AG08396 (cell line): ENCODE measurements around the gene FAM78A.
A peak's percentile ranks its signal among the peaks of the same experiment; 100 is the strongest.

Source experiments
- DNase-seq: peaks from one replicate; pipeline ENCODE4 v3.0.0; 2012; ENCODE audit warnings: low spot score, mixed read lengths

Gene FAM78A

DNA sequence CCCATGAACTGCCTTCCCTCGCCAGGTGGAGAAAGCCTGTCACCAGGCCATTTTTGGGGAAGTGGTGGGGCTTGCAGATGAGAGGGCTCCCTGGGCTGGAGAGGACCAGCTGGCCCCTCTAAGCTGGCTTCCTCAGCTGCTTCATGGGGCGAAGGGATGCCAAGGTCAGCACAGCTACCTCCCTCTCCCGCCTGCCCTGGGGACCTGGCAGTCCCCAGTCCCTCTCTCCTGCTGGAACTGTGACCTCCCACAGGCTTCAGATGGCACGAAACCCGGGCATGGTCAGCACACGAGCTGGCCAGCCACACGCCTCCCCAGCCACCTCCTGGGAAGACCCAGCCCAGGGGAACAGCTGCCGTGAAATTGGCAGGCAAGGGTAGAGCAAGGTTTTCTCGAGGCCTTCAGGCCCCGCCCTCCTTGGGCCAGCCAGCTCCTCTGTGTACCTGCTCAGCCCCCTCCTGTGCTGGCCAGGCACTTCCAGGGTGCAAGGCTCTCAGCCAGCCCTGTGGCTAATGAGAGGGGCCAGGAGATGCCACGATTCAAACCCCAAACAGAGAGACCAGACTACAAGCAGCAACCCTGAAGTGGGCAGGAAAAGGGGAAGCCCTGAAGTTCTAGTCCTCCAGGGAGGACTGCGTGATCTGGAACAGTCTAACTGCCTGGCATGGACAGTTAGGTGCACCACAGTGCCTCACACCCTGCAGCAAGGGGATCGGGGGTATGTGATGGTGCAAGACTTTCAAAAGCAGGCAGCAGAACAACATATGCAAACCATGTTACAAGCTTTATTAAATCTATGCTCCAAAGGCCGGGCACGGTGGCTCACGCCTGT is 26.1 kb upstream of the FAM78A start:
- no peak for DNase-seq

DNA sequence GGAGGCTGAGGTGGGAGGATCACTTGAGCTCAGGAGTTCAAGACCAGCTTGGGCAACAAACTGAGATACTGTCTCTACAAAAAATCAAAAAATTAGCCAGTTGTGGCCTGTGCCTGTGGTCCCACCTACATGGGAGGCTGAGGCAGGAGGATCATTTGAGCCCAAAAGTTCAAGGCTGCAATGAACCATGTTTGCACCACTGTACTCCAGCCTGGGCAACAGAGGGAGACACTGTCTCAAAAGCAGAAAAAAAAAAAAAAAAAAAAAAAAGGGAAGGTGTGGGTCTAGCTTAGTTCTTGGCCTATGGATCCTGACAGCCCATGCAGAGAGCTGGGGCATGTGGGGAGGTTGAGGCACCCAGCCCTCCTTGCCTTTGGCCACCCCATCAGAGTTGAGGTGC is 24.1 kb upstream of the FAM78A start:
- DNase-seq: no peak

DNA sequence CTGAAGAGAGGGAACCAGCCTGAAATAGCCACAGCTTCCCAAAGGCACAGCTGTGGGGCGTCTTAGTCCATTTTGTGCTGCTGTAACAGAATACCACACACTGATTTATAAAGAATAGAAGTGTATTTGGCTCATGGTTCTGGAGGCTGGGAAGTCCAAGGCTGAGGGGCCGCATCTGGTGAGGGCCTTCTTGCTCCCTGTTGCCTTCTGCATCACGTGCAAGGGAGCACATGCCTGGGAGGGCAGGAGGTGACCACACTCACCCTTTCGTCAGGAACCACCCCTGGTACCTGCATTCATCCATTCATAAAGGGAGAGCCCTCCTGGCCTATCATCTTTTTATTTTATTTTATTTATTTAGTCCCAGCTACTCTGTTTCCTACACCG is 23.6 kb upstream of the FAM78A start:
- DNase-seq: no peak

DNA sequence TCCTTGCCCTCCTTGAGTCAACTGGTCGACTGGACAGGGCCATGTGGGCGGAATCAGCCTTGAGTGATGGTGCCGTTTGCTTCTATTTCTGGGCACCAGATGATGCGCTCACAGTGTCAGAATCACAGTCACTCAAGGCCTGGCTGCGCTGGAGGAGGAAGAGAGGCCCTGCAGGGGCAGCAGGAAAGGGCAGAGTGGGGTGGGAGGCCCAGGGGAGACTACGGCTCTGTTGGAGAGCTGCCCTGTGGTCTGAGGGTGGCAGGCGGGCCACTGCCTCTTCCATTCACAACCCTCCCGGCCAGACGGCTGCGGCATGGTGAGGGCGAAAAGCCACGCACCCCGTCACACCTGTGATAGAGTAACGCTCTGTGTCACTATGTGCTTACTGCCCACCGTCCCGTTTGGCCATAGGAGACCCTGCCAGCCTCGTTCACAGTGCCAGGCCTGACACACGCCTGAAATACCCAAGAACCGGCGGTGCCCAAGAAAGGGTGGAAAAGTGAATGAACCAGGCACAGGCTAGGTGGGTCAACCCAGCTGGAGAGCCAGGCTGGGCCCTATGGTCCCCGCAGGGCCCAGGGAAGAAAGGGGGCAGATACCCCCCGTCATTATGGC is 23.1 kb upstream of the FAM78A start:
- DNase-seq: no peak

DNA sequence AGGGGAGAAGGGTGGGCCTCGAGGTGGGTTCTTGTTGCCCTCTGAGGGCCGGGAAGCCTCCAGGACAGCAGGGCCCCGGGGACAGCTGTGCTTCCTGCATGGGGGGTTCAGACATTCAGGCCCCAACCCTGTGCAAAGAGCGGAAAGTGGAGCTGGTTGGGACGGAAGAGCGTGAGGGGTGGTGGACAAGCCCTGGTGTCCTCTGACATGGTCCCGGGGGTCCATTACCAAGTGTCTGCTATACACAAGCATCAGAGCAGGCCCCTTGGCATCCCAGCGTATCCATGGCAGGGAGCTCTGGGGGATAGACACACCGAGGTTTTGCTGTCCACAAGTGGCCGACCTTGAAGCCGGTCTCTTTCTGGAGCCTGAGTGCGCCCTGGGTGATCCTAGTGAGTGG is 22.5 kb upstream of the FAM78A start:
- DNase-seq: no peak

DNA sequence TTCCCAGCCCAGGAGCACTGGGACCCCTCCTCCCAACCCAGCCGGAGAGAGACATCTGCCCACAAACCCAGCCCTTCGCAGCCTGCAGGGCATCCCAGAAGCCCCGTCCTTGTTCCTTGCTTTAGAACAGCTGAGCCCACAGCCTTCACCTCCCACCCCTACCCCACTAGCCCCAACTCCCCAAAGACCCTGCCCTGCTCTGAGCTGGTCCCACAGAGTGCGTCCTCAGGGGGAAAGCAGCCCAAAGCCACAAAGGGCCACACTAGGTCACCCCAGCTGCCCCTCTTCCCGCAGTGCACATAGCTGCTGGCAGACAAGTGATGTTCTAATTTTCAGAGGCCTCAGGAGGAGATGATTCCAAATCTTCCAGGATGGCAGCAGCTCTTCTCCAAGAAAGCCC is 22.0 kb upstream of the FAM78A start:
- no peak for DNase-seq

DNA sequence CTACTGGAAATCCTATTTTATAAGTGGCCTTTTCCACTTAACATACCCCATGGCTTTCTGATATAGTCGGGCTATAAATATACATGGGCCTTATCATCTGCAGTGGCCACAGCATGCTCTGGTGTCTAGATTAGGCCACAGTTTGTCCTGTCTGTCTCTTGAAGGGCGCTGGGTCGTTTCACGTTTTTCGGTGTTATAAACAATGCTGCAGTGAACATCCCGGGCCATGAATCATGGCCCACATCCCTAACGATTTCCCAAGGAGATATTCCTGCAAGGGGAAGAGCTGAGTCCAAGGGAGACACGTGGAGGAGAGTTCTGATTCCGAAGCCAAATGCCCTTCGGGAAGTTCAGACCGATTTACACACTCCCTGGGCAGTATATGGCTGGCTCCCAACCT is 21.6 kb upstream of the FAM78A start:
- DNase-seq: no peak

DNA sequence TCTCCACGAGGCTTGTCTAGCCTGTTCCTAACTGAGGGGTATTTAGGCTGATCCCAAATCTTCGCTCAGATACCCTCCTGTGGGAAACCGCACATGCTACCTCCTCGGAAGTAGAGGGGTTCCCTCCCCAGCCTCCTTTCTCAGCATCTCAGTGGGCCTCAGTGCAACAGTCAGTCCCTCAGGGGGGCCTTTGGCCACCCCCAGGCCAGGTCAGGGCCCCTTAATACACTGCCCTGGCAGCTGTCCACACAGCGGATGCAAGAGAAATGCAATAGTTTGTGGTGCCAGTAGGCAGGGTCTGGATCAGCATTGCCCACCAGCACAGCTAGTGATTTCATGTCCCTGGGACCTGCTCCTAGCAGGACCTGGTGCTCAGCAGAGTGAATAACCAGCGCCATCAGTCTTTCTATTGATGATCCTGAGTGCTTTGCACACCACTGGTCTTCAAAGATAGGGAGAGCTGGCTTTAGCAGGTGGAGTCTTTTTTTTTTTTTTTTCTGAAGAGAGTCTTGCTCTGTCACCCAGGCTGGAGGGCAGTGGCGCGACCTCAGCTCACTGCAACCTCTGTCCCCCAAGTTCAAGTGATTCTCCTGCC is 20.7 kb upstream of the FAM78A start:
- no peak for DNase-seq

DNA sequence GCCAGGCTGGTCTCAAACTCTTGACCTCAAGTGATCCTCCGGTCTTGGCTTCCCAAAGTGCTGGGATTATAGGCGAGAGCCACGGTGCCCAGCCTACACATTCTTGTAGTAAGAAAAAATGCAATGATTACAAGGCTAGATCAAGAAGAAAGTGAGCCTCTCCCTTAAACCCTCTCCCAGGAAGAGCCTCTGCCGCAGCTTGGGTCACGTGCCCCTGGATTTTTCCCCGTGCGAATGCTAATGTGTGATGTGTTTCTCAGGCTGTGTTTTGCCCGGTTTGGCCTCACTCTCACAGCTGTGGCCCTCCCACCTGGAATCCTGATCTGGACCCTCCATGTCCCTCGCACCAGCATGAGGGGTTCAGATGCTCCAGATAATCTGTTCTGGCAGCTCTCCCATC is 20.1 kb upstream of the FAM78A start:
- DNase-seq: no peak

DNA sequence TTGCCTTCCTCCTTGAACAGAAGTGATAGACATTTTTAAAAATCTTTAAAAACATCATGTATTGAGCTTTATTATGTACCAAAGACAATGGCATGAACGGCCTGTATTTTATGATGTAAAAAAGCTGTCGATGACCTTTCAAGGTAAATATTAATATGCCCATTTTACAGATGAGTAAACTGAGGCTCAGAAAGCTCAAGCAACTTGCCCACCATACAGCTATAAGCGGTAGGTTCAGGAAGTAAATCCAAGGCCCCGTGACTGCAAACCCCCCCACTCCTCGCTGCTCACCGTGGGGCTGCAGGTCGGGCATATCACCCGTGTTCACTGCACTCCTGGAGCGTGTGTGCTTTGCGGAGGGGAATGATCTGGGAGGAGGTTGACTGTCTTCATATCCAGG is 16.6 kb upstream of the FAM78A start:
- DNase-seq: no peak

DNA sequence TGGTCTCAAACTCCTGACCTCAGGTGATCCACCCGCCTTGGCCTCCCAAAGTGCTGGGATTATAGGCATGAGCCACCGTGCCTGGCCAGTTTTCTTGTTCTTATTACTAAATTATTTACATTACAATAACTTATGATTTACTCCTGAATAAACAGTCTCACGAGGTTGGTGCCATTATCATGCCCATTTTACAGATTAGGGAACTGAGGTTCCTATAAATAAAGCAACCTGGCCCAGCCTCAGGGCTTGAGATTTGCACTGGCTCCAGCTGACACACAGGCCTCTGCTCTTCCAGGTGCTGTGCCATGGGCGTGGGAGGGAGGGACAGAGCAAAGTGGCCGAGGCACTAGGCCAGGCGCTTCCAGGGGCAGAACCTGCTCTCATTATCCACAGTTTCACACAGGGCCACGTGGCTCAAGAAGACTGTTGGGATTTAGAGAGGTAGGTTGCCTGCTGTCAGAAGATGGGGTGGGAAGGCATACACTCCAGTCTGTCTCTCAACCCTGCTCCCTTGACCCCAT is 15.5 kb upstream of the FAM78A start:
- no peak for DNase-seq

DNA sequence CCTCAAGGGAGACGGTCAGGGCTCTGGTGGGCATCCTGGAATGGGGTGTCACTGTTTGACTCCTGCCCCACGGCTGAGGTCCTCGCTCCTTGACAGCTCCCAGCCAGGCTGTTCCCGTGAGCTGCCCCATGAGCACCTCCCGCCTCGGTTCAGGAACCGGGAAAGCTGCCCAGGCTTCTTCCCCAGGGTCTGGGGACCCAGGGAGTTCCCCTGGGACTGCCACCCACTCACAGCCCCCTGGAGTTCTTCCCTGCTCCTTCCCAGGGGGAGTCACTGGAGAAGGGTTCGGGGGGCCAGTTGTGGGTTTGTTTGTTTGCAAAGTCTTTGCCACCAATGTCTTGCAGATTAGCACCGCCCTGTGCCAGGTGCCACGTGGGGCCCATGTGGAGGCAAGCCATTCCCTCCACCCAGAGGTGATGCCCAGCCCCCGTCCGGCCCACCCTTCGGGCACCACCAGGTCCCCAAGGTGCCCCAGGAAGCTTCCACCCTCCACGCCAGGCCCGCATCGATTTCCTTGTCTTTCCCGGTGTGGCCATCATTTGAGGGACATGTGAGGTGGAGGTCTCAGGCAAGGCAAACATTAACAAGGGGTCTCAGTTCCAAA is 14.6 kb upstream of the FAM78A start:
- no peak for DNase-seq

DNA sequence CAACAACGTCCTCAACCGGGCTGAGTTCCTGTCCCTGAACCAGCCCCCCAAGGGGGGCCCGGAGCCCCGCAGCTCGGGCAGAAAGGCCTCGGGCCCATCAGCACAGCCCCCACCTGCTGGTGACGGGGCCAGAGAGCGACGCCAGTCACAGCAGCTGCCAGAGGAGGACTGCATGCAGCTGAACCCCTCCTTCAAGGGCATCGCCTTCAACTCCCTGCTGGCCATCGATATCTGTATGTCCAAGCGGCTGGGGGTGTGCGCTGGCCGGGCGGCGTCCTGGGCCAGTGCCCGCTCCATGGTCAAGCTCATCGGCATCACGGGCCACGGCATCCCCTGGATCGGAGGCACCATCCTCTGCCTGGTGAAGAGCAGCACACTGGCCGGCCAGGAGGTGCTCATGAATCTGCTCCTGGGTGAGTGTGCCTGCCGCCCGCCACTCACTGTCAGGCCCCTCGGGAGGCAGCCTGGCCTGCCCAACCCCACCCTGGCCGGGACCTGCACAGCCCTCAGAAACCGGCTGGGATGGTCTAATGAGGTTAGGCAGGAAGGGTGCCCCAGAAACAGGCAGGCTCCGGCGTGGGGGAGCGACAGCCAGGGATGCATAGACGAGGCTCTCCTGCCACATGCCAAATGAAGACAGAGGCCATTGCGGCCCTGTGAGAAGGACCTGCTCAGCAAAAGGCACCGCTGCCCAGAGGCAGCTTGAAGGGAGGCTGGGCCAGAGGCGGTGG is 13.9 kb upstream of the FAM78A start:
- peak; percentile 60 for DNase-seq

DNA sequence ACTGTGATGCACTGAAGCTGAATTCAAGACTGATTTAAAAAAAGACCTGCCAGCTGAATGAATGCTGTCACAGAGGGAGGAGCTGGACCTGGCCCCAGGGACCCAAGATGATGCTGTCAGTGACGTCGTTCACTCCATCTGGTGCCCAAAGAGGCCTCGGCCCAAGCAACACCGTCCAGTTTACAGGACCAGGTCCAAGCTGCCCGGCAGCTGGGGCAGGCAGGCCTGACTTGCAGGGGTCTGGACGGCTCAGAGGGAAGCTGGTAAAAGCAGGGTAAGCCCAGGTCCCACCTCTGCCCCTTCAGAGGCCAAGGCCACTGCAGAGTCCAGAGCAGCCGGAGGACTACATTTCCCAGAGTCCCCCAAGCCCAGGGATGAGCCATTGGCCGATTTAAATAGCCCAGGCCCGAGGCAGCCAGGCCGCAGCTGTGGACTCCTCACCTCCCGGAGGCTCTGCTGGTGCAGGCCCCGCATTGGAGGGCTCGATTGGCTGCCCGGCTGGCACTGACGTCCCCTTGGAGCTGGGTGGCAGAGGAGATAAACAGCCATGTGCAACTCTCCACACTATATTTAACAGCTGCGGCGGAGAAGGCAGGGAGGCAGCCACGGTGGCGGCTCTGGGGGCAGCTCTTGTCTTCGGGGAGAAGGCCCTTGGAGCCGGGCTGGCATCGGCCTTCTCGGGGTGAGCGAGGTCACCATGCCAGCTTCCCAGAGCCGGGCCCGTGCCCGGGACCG is 13.2 kb upstream of the FAM78A start, which contains the start of gene PLPP7:
Gene PLPP7 (plus strand): TSS at position 423 of the 735 bp plus-strand sequence. CDS start 275 bp downstream, at position 698.
- peak; percentile 91 for DNase-seq

DNA sequence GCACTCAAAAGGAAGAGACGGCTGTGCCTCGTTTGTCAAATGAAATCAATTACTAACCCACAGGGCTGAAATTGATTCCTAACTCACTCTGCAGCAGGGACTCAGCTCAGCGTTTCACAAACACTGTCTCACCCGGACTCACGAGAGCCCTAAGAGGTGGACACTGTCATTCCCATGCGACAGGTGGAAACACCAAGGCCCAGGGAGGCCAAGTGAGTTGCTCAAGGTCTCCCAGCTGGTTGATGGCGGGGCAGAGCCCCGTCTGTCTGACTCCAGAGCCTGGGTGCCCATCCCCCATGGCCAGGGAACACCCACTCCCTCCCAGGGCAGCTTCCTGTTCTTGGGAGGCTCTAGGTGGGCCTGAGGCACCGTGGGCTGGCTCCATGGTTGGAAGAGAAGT is 11.9 kb upstream of the FAM78A start:
- no peak for DNase-seq

DNA sequence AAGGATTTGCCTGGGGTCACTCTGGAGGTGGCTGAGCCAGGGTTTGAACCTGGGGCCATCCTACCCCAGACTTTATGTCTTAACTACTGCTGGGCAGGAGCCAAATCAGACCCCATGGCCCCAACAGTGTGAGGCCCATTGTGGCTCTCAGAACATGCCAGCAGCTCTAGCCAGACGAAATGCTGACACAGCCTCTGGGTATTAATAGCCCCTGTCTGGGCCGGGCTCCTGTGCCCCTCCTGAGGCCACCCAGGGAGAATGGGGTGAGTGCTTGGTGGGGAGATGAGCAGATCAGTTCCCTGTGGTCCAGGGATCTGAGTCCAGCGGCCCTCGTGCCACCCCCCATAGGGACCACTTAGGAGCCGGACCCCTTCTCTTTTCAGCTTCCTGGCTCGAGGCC is 11.0 kb upstream of the FAM78A start:
- DNase-seq: no peak

DNA sequence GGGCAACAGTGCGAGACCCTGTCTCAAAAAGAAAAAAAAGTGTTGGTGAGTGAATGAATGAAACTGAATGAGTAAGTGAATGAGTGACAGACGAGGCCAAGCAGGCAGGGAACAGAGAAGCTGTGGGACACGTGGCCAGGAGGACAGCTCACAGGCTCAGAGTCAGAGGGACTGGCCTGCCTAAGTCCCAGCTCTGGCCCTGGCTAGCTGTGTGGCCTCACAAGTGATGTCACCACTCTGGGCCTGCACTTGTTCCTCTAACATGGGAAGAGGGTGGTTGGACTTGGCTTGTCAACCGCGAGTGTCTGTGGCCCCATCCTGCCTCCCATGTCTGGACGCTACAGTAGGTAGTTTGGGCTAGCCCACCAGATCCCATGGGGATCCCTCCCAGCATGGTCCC is 8.5 kb upstream of the FAM78A start:
- no peak for DNase-seq

DNA sequence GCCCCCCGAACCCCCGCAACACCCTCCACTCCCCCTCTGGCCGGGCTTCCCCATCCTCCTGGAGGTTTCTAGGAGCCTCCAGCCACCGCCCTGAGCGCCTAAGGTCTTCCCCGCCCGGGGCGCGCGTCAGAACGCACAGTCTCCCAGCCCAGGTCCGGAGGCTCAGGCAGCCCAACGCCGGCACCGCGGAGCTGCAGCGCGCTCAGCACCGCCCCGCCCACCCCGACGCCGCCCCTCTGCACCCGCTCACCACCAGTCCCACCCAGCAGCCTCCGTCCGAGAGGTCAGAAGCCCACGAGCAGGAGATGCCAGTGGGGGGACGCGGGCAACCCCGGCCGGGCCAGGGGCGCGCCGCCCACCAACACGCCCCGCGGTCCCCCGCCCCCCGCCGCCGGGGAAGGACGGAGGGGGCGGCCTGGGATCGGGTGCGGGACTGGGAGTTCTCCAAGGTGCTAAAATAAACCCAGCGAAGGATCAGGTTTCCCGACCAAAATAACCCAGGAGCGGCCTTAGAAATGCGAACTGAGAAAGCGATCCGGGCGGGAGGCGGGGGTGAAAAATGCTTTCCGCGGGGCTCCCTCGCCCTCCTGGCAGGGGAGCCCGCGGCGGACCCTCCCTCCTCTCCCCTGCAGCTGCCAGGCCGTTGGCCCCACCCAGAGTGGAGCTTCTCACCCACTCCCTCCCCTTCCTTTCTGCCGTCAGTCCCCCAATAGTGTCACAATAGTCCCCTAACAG is 6.5 kb upstream of the FAM78A start:
- peak; percentile 68 for DNase-seq

DNA sequence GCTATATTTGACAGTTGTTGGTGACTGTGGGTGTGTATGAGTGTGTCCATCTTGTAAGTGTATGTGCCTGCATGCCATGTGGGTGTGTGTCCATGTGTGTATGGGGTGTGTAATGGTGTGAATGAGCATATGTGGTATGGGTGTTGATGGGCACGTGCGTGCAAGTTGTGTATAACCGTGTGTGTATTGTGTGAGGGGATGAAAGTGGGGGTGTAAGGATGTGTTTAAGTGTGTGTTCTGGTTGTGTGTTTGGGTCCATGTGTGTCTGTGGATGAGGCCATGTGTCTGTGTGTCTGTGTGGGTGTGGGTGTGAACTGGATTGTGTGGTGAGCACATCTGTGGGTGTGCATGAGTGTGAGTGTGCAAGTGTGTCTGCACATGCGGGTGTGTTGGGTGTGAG is 5.9 kb upstream of the FAM78A start:
- DNase-seq: no peak

DNA sequence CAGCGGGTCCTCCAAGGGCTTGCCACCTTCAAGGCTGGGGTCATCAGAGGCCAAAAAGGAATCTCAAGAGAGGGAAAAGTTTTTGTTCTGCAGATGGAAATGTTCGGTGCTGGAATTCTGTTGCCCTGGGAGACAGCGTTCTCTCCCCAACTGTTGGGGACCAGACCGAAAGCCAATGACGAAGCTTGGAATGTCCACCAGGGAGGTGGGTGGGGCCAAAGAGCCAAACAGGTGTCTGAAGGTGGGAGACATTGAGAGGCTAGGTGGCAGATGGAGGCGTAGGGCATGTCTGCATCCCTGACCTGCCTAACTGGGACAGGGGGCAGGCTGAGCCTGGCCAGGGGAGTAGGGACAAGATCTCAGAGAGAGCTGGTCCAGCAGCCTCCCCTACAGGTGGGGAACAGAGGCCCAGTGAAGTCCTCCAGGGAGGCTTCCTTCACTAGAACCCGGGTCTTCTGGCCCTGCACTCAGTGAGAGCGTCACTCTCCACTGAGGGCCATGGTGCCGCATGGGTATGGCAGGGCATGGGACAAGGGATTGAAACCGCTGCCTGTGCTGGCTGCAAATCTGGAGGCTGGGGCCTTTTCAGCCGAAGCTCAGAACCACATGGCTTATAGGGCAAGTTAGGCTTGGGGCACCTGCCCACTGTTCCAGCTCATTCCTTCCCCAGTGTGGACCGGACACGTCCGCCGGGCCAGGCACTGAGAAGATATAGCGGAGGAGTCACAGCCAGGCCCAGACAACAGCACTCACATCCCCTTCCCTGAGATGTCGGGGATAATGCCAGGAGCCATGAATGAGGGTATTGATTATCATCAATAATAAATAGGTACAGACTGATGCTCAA is 5.0 kb upstream of the FAM78A start:
- DNase-seq: no peak
